Measurements from ENCODE around the gene AUNIP.

Gene AUNIP

DNA sequence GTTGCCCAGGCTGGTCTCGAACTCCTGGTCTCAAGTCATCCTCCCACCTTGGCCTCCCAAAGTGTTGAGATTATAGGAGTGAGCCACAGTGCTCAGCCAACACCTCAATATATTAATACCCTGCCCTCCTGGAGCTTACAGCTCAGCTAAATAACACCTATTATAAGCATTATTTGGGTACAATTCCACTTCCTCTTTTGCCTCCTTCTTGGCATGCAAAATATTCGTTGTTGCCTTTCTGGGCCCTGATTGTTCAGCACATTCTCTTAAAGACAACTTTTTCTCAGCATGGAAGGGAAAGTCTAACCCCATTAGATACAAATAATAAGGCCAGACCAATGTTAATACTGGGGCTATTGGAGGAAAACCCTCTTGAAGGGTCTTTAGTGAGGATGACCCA lies 13.5 kb upstream of the AUNIP start:
- no peaks in the 10 kb centered on the region for H3K27me3 ChIP-seq (ENCODE audit: control insufficient read depth, insufficient read depth, low read length)
- H3K4me1 ChIP-seq (ENCODE audit: control insufficient read depth, insufficient read depth, low read length) = peaks cover 19% of the 10 kb centered on the region
- no peak overlapping the region for H3K4me2 ChIP-seq (ENCODE audit: low read length)

DNA sequence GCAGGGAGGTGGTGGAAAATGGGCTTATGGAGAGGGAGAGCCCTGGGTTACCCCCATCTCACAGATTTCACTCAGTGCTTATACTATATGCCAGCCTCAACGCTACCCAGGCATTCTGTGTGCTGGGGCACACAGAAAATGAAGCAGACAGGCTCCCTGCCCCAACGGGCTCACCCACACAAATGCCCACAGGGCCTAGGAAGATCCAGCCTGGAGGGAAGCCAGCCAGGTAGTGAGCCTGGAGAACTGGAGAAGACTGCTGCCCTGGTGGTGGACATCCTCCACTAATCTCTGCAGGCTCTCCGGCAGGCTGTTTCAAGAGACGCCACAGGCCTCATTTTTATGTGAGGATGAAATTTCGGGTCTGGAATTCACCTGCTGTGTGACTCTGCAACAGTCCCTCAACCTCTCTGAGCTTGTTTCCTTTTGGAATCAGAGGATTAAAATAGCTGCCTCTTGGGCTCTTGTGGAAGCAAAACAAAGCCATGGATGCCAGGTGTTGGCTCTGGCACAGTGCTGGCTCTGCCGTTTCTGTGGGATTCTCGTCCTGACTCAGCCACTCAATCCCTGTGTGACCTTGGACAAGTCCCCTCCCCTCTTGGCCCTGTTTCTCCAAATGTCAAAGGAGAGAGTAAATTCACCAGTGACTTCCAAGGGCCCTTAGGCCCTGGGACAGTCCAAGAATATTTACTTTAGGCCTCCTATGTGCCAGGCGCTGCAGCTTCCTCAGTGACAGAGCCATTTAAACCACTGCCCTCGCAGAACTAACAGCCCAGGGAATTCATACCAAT lies 12.6 kb upstream of the AUNIP start:
- H3K4me1 ChIP-seq (ENCODE audit: control insufficient read depth, insufficient read depth, low read length) = peaks cover 19% of the 10 kb centered on the region
- no peak overlapping the region for H3K9ac ChIP-seq (ENCODE audit: low read depth, low read length)
- no peaks in the 10 kb centered on the region for H3K27me3 ChIP-seq (ENCODE audit: control insufficient read depth, insufficient read depth, low read length)
- peaks cover 11% of the 10 kb centered on the region for H3K36me3 ChIP-seq (ENCODE audit: insufficient read depth, low read length)
- H3K4me2 ChIP-seq (ENCODE audit: low read length) = no peak overlapping the region
- H3K4me3 ChIP-seq (ENCODE audit: low read length) = no peak overlapping the region
- H3K9me3 ChIP-seq (replicated peaks; ENCODE audit: low read length) = no peaks in the 10 kb centered on the region

More for the DNA sequence above, 13.5 kb upstream of the AUNIP start:
- peaks cover 11% of the 10 kb centered on the region for H3K36me3 ChIP-seq (ENCODE audit: insufficient read depth, low read length)
- H3K9ac ChIP-seq (ENCODE audit: low read depth, low read length) = no peak overlapping the region
- no peak overlapping the region for H3K4me3 ChIP-seq (ENCODE audit: low read length)
- no peaks in the 10 kb centered on the region for H3K9me3 ChIP-seq (replicated peaks; ENCODE audit: low read length)

DNA sequence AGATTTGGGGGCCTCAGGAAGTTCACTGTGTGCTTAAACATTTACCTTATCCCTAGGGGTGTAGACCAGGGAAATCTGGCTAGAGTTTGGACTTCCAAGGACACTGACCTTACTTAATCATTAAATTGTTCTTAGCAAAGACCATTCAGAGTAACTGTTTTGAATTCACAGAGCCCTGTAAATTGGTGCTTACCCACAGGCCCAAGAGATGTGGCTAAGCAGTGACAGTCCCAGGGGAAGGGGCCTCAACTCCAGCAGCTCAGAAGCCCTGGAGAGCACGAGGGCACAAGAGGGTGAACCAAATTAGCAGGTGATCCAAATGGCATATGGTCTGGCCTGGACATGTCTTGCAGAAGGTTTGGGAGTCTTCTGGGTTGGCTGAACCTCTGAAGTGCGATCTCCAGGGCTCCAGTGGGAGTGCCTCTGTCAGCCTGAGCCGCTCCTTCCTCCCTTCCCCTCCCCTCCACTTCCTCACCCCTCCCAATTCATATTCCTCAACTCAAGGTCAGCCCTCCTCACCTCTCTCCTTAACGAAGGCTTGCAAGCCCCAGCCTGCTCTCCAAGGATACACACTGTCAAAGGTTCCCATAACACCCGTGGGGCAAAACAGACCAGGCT lies 11.9 kb upstream of the AUNIP start:
- Histone ChIP-seq H3K4me2 (ENCODE audit: low read length) (no peak overlapping the region), H3K9me3 (replicated peaks; ENCODE audit: low read length) (no peaks in the 10 kb centered on the region), H3K27me3 (ENCODE audit: control insufficient read depth, insufficient read depth, low read length) (no peaks in the 10 kb centered on the region), H3K4me3 (ENCODE audit: low read length) (no peak overlapping the region), H3K36me3 (ENCODE audit: insufficient read depth, low read length) (peaks cover 11% of the 10 kb centered on the region), H3K9ac (ENCODE audit: low read depth, low read length) (no peak overlapping the region), H3K4me1 (ENCODE audit: control insufficient read depth, insufficient read depth, low read length) (peaks cover 19% of the 10 kb centered on the region)

DNA sequence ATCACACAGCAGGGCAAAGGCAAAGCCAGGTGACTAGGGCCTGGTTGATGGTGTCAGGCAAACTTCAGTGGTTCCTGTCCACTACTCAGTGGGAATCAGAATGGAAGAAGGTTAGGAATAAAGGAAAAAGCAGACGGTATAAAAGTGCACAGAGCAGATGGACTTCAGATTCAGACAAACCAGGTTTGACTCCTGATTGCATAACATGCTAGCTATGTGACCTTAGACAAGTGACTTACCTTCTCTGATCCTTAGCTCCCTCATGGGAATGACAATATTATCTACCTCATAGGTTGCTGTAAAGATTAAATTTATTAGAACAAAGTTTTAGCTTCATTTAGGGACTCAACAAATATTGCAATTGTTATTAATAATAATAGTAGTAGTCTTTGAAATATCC lies 11.4 kb upstream of the AUNIP start:
- Histone ChIP-seq H3K36me3 (ENCODE audit: insufficient read depth, low read length) (peaks cover 11% of the 10 kb centered on the region), H3K4me2 (ENCODE audit: low read length) (no peak overlapping the region), H3K4me3 (ENCODE audit: low read length) (no peak overlapping the region), H3K27me3 (ENCODE audit: control insufficient read depth, insufficient read depth, low read length) (no peaks in the 10 kb centered on the region), H3K4me1 (ENCODE audit: control insufficient read depth, insufficient read depth, low read length) (peaks cover 13% of the 10 kb centered on the region), H3K9ac (ENCODE audit: low read depth, low read length) (no peak overlapping the region), H3K9me3 (replicated peaks; ENCODE audit: low read length) (no peaks in the 10 kb centered on the region)

DNA sequence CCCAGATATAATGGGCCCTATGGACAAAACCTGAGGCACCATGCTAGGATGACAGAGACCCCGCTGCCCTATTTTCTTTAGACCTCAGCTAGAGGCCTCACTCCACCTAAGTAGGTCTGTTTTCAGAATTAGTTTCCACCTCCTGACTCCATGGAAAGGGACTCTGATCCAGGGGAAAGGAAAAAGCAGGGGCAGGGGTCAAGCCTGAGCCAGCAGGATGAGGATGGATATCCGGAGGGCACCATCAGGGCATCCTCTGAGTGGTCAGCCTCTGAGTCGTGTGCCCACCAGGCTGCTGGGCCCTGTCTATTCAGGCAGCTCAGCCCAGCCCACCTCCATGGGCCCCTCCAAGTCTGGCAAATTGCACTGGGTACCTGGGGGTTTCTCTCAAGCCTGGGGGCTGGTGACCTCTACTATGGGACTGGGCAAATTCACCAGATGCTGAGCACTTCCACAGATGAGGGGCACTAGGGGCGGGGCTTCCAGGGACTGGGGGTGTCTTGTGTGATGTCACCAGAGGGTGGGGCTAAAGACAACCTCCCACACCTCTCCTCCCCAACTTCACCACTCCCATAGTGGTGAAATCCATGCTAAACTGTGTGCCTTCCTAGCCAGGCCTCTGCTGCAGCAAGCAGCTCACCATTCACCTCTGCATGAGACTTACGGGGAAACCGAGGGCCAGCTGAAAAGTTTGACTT lies 10.8 kb upstream of the AUNIP start:
- H3K27me3 ChIP-seq (ENCODE audit: control insufficient read depth, insufficient read depth, low read length) = no peaks in the 10 kb centered on the region
- no peak overlapping the region for H3K4me2 ChIP-seq (ENCODE audit: low read length)
- no peaks in the 10 kb centered on the region for H3K9me3 ChIP-seq (replicated peaks; ENCODE audit: low read length)
- no peak overlapping the region for H3K4me3 ChIP-seq (ENCODE audit: low read length)
- peaks cover 11% of the 10 kb centered on the region for H3K36me3 ChIP-seq (ENCODE audit: insufficient read depth, low read length)
- peaks cover 11% of the 10 kb centered on the region for H3K4me1 ChIP-seq (ENCODE audit: control insufficient read depth, insufficient read depth, low read length)
- H3K9ac ChIP-seq (ENCODE audit: low read depth, low read length) = no peak overlapping the region

DNA sequence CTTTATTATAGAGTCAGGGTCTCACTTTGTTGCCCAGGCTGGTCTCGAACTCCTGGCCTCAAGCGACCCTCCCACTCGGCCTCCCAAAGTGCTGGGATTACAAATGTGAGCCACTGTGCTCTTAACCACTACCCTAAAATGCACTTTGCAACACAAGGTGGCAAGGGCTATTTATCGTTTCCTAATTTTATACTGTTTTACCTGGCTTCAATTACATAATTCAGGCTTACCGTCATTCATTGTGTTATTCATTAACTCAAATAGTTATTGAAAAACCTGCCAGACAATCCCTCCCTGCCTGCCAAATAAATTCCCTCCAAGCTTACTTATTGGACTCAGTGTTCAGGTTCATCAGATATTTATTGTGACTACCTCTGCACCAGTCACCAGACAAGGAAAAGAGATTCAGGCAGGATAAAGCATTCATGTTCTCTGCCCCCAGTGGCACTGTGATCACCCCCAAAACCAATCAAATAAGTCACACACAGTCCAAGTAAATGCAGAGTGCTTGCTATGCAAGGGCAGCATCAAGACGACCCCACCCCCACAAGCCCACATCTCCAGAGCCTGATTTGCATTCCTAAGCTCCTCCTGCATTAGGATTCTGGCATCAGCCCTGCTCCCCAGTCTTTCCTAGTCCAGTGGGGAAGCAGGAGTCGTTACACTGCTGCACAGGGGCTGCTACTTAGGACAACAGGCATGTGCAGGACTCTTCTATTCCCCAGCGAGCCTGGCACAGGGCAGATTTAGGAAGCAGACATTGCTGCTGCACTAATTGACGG lies 8.1 kb upstream of the AUNIP start:
- H3K36me3 ChIP-seq (ENCODE audit: insufficient read depth, low read length) = peaks cover 31% of the 10 kb centered on the region
- no peaks in the 10 kb centered on the region for H3K4me1 ChIP-seq (ENCODE audit: control insufficient read depth, insufficient read depth, low read length)
- no peaks in the 10 kb centered on the region for H3K9me3 ChIP-seq (replicated peaks; ENCODE audit: low read length)
- H3K9ac ChIP-seq (ENCODE audit: low read depth, low read length) = no peak overlapping the region
- no peak overlapping the region for H3K4me2 ChIP-seq (ENCODE audit: low read length)
- H3K4me3 ChIP-seq (ENCODE audit: low read length) = no peak overlapping the region
- H3K27me3 ChIP-seq (ENCODE audit: control insufficient read depth, insufficient read depth, low read length) = no peaks in the 10 kb centered on the region

DNA sequence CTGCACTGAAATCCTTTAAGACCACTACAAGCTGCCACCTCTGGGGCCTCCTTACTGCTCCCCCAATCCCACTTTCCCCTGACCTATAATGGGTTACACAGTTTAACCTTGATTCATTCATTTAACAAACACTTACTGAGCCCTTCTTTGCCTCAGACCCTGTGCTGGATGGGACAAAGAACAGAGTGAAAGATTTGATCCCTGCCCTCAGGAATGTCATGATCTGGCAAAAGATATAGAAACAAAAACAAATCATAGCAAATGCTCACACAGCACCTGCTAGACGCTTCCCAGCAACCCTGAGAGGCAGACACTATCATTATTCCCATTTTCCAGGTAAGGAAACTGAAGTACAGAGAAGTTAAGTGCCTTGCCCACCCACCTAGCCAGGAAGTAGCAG lies 7.0 kb upstream of the AUNIP start:
- Histone ChIP-seq H3K36me3 (ENCODE audit: insufficient read depth, low read length) (peaks cover 31% of the 10 kb centered on the region), H3K9ac (ENCODE audit: low read depth, low read length) (no peak overlapping the region), H3K4me1 (ENCODE audit: control insufficient read depth, insufficient read depth, low read length) (no peaks in the 10 kb centered on the region), H3K27me3 (ENCODE audit: control insufficient read depth, insufficient read depth, low read length) (no peaks in the 10 kb centered on the region), H3K4me2 (ENCODE audit: low read length) (no peak overlapping the region), H3K9me3 (replicated peaks; ENCODE audit: low read length) (no peaks in the 10 kb centered on the region), H3K4me3 (ENCODE audit: low read length) (no peak overlapping the region)

DNA sequence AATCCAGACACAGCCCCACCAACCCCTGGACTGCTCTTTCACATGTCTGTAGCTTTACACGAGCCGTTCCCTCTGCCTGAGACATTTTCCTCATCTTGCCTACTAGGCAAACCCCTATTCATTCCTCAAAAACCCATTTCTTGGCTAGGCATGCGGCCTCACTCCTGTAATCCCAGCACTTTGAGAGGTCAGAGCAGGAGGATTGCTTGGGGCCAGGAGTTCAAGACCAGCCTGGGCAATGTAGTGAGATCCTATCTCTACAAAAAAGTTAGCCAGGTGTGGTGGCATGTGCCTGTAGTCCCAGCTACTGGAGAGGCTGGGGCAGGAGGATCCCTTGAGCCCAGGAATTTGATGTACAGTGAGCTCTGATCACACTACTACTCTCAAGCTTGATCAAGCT lies 5.2 kb upstream of the AUNIP start:
- Histone ChIP-seq H3K4me2 (ENCODE audit: low read length) (no peak overlapping the region), H3K36me3 (ENCODE audit: insufficient read depth, low read length) (peaks cover 20% of the 10 kb centered on the region), H3K4me3 (ENCODE audit: low read length) (no peak overlapping the region), H3K9me3 (replicated peaks; ENCODE audit: low read length) (no peaks in the 10 kb centered on the region), H3K9ac (ENCODE audit: low read depth, low read length) (no peak overlapping the region), H3K27me3 (ENCODE audit: control insufficient read depth, insufficient read depth, low read length) (no peaks in the 10 kb centered on the region), H3K4me1 (ENCODE audit: control insufficient read depth, insufficient read depth, low read length) (peaks cover 4% of the 10 kb centered on the region)

DNA sequence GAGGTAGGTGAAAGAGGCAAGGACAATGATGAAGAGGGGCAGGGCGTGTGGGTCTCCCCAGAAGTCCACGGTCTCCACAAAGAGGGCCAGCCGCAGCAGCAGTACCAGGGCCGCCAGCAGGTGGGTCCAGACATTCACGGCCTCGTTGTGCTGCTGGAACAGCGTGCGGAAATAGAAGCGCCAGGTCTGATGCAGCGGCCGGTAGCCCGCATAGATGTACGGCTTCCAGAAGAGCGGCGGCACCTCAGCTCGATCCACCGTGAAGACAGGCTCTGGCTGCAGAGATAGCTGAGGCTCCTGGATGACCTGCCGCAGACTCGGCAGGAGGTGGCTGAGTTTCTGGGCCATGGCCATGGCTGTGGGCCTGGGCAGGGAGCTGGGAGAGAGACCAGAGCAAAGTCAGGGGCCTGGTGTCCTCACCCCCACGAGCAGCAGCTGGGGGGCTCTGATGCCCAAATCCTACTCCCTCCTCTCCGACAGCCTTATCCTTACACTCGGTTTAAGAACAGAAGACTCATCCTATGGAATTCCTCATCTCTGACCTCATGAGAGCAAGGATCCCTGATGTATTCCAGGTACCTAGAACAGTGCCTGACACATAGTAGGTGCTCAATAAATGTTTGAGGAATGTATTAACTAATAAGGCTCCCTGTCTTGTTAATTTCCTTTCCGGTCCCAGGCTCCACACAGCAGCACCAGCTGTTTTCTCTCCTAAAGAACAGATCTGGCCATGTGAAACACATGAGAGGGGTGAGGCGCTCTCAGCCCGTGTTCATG lies 4.4 kb upstream of the AUNIP start:
- H3K4me2 ChIP-seq (ENCODE audit: low read length) = no peak overlapping the region
- no peaks in the 10 kb centered on the region for H3K27me3 ChIP-seq (ENCODE audit: control insufficient read depth, insufficient read depth, low read length)
- no peak overlapping the region for H3K4me3 ChIP-seq (ENCODE audit: low read length)
- peaks cover 20% of the 10 kb centered on the region for H3K36me3 ChIP-seq (ENCODE audit: insufficient read depth, low read length)
- H3K9ac ChIP-seq (ENCODE audit: low read depth, low read length) = no peak overlapping the region
- H3K9me3 ChIP-seq (replicated peaks; ENCODE audit: low read length) = no peaks in the 10 kb centered on the region
- peaks cover 8% of the 10 kb centered on the region for H3K4me1 ChIP-seq (ENCODE audit: control insufficient read depth, insufficient read depth, low read length)

DNA sequence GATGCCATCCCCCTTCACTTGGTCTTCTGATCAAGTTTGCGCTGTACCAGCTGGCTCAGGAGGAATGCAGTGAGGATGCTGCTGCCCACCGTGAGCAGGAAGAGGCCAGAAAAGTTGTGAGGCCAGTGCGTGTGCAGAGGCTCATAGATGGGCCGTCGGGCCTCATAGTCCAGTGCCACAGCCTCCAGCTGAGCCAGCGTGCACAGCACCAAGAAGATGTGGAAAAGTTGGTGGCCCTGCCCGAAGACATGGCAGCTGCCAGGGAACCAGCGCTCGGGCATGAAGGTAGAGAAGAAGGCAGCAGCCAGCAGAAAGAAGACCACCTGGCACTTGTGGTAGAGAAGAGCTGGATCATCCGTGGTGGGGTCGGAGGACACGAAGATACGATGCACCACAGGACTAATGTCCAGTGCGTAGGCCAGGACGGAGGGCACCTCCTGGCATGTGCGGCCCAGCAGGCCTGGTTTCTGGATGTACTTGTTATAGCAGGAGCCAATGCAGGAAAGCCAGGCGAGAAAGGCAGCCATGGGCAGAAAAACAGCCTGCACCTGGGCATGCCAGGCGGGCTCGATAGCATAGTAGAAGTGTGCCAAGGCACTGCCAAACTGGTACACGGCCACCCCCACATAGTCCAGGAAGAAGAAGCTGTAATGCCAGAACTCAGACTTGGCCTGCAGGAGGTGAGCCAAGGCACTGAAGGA lies 3.7 kb upstream of the AUNIP start:
- Histone ChIP-seq H3K4me2 (ENCODE audit: low read length) (no peak overlapping the region), H3K4me1 (ENCODE audit: control insufficient read depth, insufficient read depth, low read length) (peaks cover 14% of the 10 kb centered on the region), H3K36me3 (ENCODE audit: insufficient read depth, low read length) (peaks cover 20% of the 10 kb centered on the region), H3K27me3 (ENCODE audit: control insufficient read depth, insufficient read depth, low read length) (no peaks in the 10 kb centered on the region), H3K9me3 (replicated peaks; ENCODE audit: low read length) (no peaks in the 10 kb centered on the region), H3K9ac (ENCODE audit: low read depth, low read length) (no peak overlapping the region), H3K4me3 (ENCODE audit: low read length) (no peak overlapping the region)
